Astrocyte (in vitro differentiated cells and primary cell): Measurements from ENCODE around the gene OVCA2. TPM values are rescaled to one million over a fixed set of nuclear protein-coding genes. Genes with fewer than 3 reads are reported as not detected.

Source experiments
- DNase-seq: peaks from one replicate; pipeline ENCODE4 v3.0.0-alpha.2; 2010; ENCODE audit warnings: low read depth
- FAIRE-seq: peaks from 2 replicates; lab custom pipeline; 2011; peaks lifted over from hg19 to GRCh38; lab: Jason Lieb, UNC
- H2AFZ ChIP-seq: 2 replicates; pipeline ENCODE4 v1.6.0; 2012; ENCODE audit warnings: low read depth, low read length, inconsistent platforms
- H3K27ac ChIP-seq: 2 replicates; pipeline ENCODE4 v1.5.1; 2011; ENCODE audit warnings: low read depth, low read length, inconsistent platforms
- H3K27me3 ChIP-seq: 2 replicates; pipeline ENCODE4 v1.6.0; 2011; ENCODE audit warnings: low read length, inconsistent platforms; ENCODE audit not compliant: insufficient read depth
- H3K36me3 ChIP-seq: 2 replicates; pipeline ENCODE4 v1.5.1; 2011; ENCODE audit warnings: low read length, inconsistent platforms; ENCODE audit not compliant: insufficient read depth
- H3K4me1 ChIP-seq: 2 replicates; pipeline ENCODE4 v1.5.1; 2011; ENCODE audit warnings: low read length, inconsistent platforms; ENCODE audit not compliant: insufficient read depth
- H3K4me2 ChIP-seq: 2 replicates; pipeline ENCODE4 v1.6.0; 2012; ENCODE audit warnings: low read length, inconsistent platforms
- H3K4me3 ChIP-seq: 2 replicates; pipeline ENCODE4 v1.5.1; 2011; ENCODE audit warnings: low read depth, mild to moderate bottlenecking, low read length, inconsistent platforms; ENCODE audit not compliant: insufficient read depth
- H3K79me2 ChIP-seq: 2 replicates; pipeline ENCODE4 v1.6.0; 2012; ENCODE audit warnings: mild to moderate bottlenecking, low read length, inconsistent platforms; ENCODE audit not compliant: insufficient read depth
- H3K9ac ChIP-seq: 2 replicates; pipeline ENCODE4 v1.6.0; 2012; ENCODE audit warnings: mild to moderate bottlenecking, low read length, inconsistent platforms
- H3K9me3 ChIP-seq: 2 replicates; pipeline ENCODE4 v1.5.1; 2012; ENCODE audit warnings: low read depth, mild to moderate bottlenecking, low read length, inconsistent platforms; ENCODE audit not compliant: insufficient read depth
- H4K20me1 ChIP-seq: 2 replicates; pipeline ENCODE4 v1.6.0; 2012; ENCODE audit warnings: low read length, inconsistent platforms; ENCODE audit not compliant: insufficient read depth
- H3K27ac Mint-ChIP-seq: one replicate; pipeline ENCODE4 v1.8.0; 2021; ENCODE audit warnings: mild to moderate bottlenecking, mixed read lengths; ENCODE audit not compliant: unreplicated experiment
- H3K27me3 Mint-ChIP-seq: one replicate; pipeline ENCODE4 v1.8.0; 2021; ENCODE audit warnings: low read depth, mixed read lengths; ENCODE audit not compliant: unreplicated experiment
- H3K36me3 Mint-ChIP-seq: one replicate; pipeline ENCODE4 v1.8.0; 2021; ENCODE audit warnings: low read depth, mixed read lengths; ENCODE audit not compliant: unreplicated experiment
- H3K4me1 Mint-ChIP-seq: one replicate; pipeline ENCODE4 v1.8.0; 2021; ENCODE audit warnings: low read depth, mixed read lengths; ENCODE audit not compliant: unreplicated experiment
- H3K4me3 Mint-ChIP-seq: one replicate; pipeline ENCODE4 v1.8.0; 2021; ENCODE audit warnings: mild to moderate bottlenecking, moderate library complexity, mixed read lengths; ENCODE audit not compliant: unreplicated experiment
- H3K9me3 Mint-ChIP-seq: one replicate; pipeline ENCODE4 v1.8.0; 2021; ENCODE audit warnings: mild to moderate bottlenecking, mixed read lengths; ENCODE audit not compliant: unreplicated experiment
- CTCF ChIP-seq: IDR thresholded peaks from 2 replicates; pipeline ENCODE4 v1.5.1; 2011; ENCODE audit warnings: low read depth, mild to moderate bottlenecking, inconsistent platforms, low read length, moderate library complexity; ENCODE audit not compliant: insufficient read depth
- EZH2 ChIP-seq: IDR thresholded peaks from 2 replicates; pipeline ENCODE4 v1.6.1; 2012; ENCODE audit warnings: mild to moderate bottlenecking, low read length, inconsistent platforms; ENCODE audit not compliant: insufficient read depth
- total RNA-seq: library from RNA; stranded (reverse); gene quantifications from 2 replicates; pipeline ENCODE4 v1.2.1, GENCODE V29; 2021

OVCA2 gene
- total RNA-seq, 1 donor from 2014 or later = 36.8 TPM

- H4K20me1 ChIP-seq = peaks cover 4% of the 10 kb centered on the region
- no peak overlapping the region for H3K4me2 ChIP-seq
- peaks cover 16% of the 10 kb centered on the region for H3K36me3 Mint-ChIP-seq
- FAIRE-seq = no peak
- no peak overlapping the region for H3K27ac ChIP-seq
- H3K4me1 ChIP-seq = peaks cover 7% of the 10 kb centered on the region
- H3K36me3 ChIP-seq = peaks cover 8% of the 10 kb centered on the region
- no peak overlapping the region for H3K4me3 Mint-ChIP-seq
- peaks cover 9% of the 10 kb centered on the region for H3K4me1 Mint-ChIP-seq
- H3K9me3 Mint-ChIP-seq = no peaks in the 10 kb centered on the region
- H3K27me3 Mint-ChIP-seq = no peaks in the 10 kb centered on the region
- DNase-seq = no peak
- H3K9ac ChIP-seq = no peak overlapping the region
- no peak for TF ChIP-seq CTCF
- TF ChIP-seq EZH2 = no peak
- H3K4me3 ChIP-seq = no peak overlapping the region
- H3K27me3 ChIP-seq = no peaks in the 10 kb centered on the region
- H3K79me2 ChIP-seq = peaks cover 11% of the 10 kb centered on the region
- H3K9me3 ChIP-seq = no peaks in the 10 kb centered on the region
- H3K27ac Mint-ChIP-seq = peak overlapping the region; percentile 53
- H2AFZ ChIP-seq = no peak overlapping the region
These were observed 6.0 kb upstream of the OVCA2 start for GRCh38 chr17:2035541-2036488.

GRCh38 chr17:2037155-2037554 lies 4.7 kb upstream of the OVCA2 start:
- H4K20me1 ChIP-seq = peaks cover 4% of the 10 kb centered on the region
- no peak overlapping the region for H3K9ac ChIP-seq
- Mint-ChIP-seq H3K4me1 (peaks cover 7% of the 10 kb centered on the region), H3K27me3 (no peaks in the 10 kb centered on the region), H3K9me3 (no peaks in the 10 kb centered on the region), H3K36me3 (peaks cover 16% of the 10 kb centered on the region), H3K27ac (no peak overlapping the region), H3K4me3 (no peak overlapping the region)
- no peak overlapping the region for H3K4me3 ChIP-seq
- TF ChIP-seq CTCF (no peak), EZH2 (no peak)
- peaks cover 11% of the 10 kb centered on the region for H3K4me1 ChIP-seq
- no peak overlapping the region for H2AFZ ChIP-seq
- H3K9me3 ChIP-seq = no peaks in the 10 kb centered on the region
- no peak for FAIRE-seq
- no peak for DNase-seq
- H3K36me3 ChIP-seq = peaks cover 8% of the 10 kb centered on the region
- no peaks in the 10 kb centered on the region for H3K27me3 ChIP-seq
- H3K4me2 ChIP-seq = no peak overlapping the region
- H3K79me2 ChIP-seq = peaks cover 5% of the 10 kb centered on the region
- H3K27ac ChIP-seq = no peak overlapping the region
